ENCODE measurements around the gene FGL2.
"Not testable (repeated sequence)": the region's sequence is repeated elsewhere in the genome, so short reads cannot be mapped to it uniquely, and the experiment has no call there.

FGL2 gene

GRCh38 chr7:77209479-77210139 lies 10.0 kb upstream of the FGL2 start:
- no peak for FAIRE-seq

GRCh38 chr7:77208416-77208815 lies 8.8 kb upstream of the FGL2 start:
- FAIRE-seq, result no peak

- FAIRE-seq, result no peak
Observed at GRCh38 chr7:77205706-77206105, 6.1 kb upstream of the FGL2 start.

GRCh38 chr7:77202481-77202976 lies 2.9 kb upstream of the FGL2 start:
- FAIRE-seq, result no peak

GRCh38 chr7:77200542-77200941 lies 923 bp upstream of the FGL2 start:
- no peak for FAIRE-seq

- FAIRE-seq, result no peak
Observed at GRCh38 chr7:77197141-77197540, 2.5 kb downstream of the FGL2 start.

GRCh38 chr7:77188731-77189437 lies 10.7 kb downstream of the FGL2 start:
- FAIRE-seq, result no peak

GRCh38 chr7:77185866-77186265 lies 13.8 kb downstream of the FGL2 start:
- FAIRE-seq, result no peak

GRCh38 chr7:77184990-77185389 lies 14.6 kb downstream of the FGL2 start:
- no peak for FAIRE-seq

- no peak for FAIRE-seq
Observed at GRCh38 chr7:77184463-77184862, 15.2 kb downstream of the FGL2 start.

- no peak for FAIRE-seq
Observed at GRCh38 chr7:77182261-77182660, 17.4 kb downstream of the FGL2 start.

- FAIRE-seq, result no peak
Observed at GRCh38 chr7:77181734-77182133, 17.9 kb downstream of the FGL2 start.

GRCh38 chr7:77181015-77181595 lies 18.5 kb downstream of the FGL2 start:
- FAIRE-seq, result no peak

- not testable (repeated sequence) for FAIRE-seq
Observed at GRCh38 chr7:77178024-77178423, 21.6 kb downstream of the FGL2 start.

GRCh38 chr7:77177321-77177904 lies 22.2 kb downstream of the FGL2 start:
- not testable (repeated sequence) for FAIRE-seq

GRCh38 chr7:77175274-77175800 lies 24.3 kb downstream of the FGL2 start:
- not testable (repeated sequence) for FAIRE-seq

GRCh38 chr7:77174418-77174817 lies 25.2 kb downstream of the FGL2 start:
- not testable (repeated sequence) for FAIRE-seq

- FAIRE-seq, result not testable (repeated sequence)
Observed at GRCh38 chr7:77172437-77173172, 27.0 kb downstream of the FGL2 start.

- FAIRE-seq, result not testable (repeated sequence)
Observed at GRCh38 chr7:77171073-77171472, 28.5 kb downstream of the FGL2 start.

GRCh38 chr7:77157446-77157845 lies 42.2 kb downstream of the FGL2 start:
- no peak for FAIRE-seq

GRCh38 chr7:77157034-77157433 lies 42.6 kb downstream of the FGL2 start:
- not testable (repeated sequence) for FAIRE-seq

- not testable (repeated sequence) for FAIRE-seq
Observed at GRCh38 chr7:77155601-77156377, 43.8 kb downstream of the FGL2 start.

Measured in G401.6 (cell line).